ENCODE measurements around the gene A3GALT2.

The A3GALT2 gene

DNA sequence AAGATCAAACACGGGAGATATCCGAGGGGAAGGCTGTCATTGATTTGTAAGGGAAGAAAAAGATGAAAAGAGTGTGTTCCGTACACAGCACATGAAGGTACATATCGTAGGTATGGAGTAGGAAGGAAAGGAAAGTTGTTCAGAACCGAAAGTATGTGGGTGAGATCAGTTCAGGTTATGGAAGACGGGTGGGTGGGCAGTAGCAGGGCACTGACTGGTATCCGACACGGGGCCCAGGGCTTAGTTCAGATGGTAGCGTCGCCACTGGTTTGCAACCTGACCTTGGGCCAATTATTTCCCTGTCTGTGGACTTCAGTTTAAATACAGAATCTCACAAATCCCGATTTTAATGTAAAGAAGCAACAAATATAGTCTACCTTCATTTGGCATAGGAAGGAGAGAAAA is 27.8 kb upstream of the A3GALT2 start:
- H3K36me3 ChIP-seq (ENCODE audit: control insufficient read depth, insufficient read depth, low read length) = no peaks in the 10 kb centered on the region
- H3K4me1 ChIP-seq (ENCODE audit: control insufficient read depth, insufficient read depth, low read length) = peaks cover 38% of the 10 kb centered on the region
- peak overlapping the region; percentile 71 for H3K9ac ChIP-seq (ENCODE audit: low read length)
- H3K27me3 ChIP-seq (ENCODE audit: control insufficient read depth, insufficient read depth, low read length) = no peaks in the 10 kb centered on the region
- H3K27ac ChIP-seq (ENCODE audit: low read depth, low read length) = peak overlapping the region; percentile 95
- H3K4me3 ChIP-seq (ENCODE audit: low read length) = peak overlapping the region; percentile 72

DNA sequence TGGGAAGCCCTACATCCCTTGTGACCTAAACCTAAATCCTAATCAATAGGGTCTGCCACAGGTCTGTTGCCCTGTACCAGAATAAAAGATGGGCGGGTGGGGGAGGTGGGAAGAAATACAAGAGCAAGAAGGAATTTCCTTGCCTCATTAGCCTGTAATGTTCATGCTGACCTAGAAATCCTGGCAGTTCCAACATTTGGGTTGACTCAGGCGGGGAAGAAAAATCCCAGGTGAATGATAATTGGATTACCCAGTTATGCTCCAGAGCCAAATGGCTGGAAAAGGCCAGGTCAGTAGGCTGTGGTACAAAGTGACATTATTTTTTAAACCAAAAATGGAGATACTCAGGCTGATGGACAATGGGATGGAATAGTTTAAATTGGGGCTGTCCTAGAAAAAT is 27.3 kb upstream of the A3GALT2 start:
- H3K9ac ChIP-seq (ENCODE audit: low read length) = peak overlapping the region; percentile 32
- no peaks in the 10 kb centered on the region for H3K36me3 ChIP-seq (ENCODE audit: control insufficient read depth, insufficient read depth, low read length)
- peaks cover 40% of the 10 kb centered on the region for H3K4me1 ChIP-seq (ENCODE audit: control insufficient read depth, insufficient read depth, low read length)
- peak overlapping the region; percentile 95 for H3K27ac ChIP-seq (ENCODE audit: low read depth, low read length)
- H3K27me3 ChIP-seq (ENCODE audit: control insufficient read depth, insufficient read depth, low read length) = no peaks in the 10 kb centered on the region
- H3K4me3 ChIP-seq (ENCODE audit: low read length) = peak overlapping the region; percentile 72

DNA sequence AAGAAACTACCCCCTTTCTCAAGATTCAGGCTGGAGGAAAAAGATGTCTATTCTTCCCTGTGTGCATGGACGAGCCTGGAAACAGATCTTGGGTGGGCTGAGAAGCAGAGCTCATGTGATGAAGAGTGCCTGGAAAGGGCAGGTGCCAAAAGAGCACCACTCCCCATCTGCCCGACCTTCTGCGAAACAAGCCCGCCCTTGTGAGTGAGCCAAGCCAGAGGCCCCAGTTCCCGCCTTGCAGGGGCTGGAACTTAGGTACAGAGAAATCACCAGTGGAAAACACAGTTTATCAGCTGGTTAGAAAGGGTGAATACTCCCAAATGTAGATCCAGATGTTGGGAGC is 26.7 kb upstream of the A3GALT2 start:
- Histone ChIP-seq H3K36me3 (ENCODE audit: control insufficient read depth, insufficient read depth, low read length) (no peaks in the 10 kb centered on the region), H3K27me3 (ENCODE audit: control insufficient read depth, insufficient read depth, low read length) (no peaks in the 10 kb centered on the region), H3K9ac (ENCODE audit: low read length) (no peak overlapping the region), H3K4me3 (ENCODE audit: low read length) (peak overlapping the region; percentile 72), H3K4me1 (ENCODE audit: control insufficient read depth, insufficient read depth, low read length) (peaks cover 44% of the 10 kb centered on the region), H3K27ac (ENCODE audit: low read depth, low read length) (peak overlapping the region; percentile 95)

DNA sequence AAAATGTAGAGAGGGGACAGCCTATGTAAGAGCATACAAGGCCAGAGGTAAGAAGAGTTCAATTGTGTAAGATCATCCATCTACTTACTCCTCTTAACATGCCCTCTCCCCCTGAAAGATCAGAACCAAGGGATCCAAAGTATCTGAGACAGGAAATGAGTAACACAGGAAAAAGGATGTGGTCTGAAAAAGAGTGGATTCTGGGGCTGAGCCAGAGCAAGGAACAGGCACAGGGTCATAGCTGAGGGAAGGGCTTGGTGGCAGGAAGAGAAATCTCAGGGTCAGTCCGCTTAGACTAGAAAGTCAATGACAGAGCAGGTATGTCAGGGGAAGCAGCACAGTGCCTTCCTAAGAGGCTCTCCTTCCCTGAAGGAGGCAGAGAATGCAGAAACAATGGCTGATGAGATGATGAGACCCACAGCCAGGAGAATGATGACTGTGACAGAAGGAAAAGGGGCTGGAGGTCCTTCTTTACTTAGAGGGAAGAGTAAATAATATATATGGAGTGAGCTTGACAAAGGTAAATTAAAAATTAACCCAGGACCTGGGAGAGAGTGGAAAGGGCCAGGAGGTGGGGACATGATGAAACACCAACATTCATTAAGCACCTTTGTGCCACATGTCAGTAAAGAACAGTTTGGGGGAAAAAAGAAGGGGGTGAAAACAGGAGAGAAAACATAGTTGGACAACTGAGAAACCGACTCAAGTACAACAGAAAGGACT is 26.2 kb upstream of the A3GALT2 start:
- peak overlapping the region; percentile 21 for H3K9ac ChIP-seq (ENCODE audit: low read length)
- H3K4me3 ChIP-seq (ENCODE audit: low read length) = peak overlapping the region; percentile 72
- peaks cover 48% of the 10 kb centered on the region for H3K4me1 ChIP-seq (ENCODE audit: control insufficient read depth, insufficient read depth, low read length)
- H3K27ac ChIP-seq (ENCODE audit: low read depth, low read length) = peak overlapping the region; percentile 95
- H3K36me3 ChIP-seq (ENCODE audit: control insufficient read depth, insufficient read depth, low read length) = no peaks in the 10 kb centered on the region
- no peaks in the 10 kb centered on the region for H3K27me3 ChIP-seq (ENCODE audit: control insufficient read depth, insufficient read depth, low read length)

DNA sequence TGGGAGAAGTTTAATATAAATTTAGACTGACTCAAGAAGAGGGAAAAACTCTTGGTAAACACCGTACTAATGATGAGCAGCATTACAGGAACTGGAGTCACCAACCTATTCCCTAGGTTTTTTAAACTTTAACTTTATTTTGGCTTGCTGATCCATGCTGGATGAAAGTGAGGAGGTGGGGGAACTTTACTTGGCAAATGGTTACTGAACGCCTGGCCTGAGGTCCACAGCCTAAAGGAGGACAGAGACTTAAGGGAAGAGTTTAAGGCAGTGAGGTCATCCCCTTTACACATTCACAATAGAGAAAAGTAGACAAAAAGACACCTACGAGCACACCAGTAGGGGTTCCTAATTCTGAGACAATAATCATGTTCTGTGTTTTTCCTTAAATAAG is 25.6 kb upstream of the A3GALT2 start:
- Histone ChIP-seq H3K36me3 (ENCODE audit: control insufficient read depth, insufficient read depth, low read length) (no peaks in the 10 kb centered on the region), H3K9ac (ENCODE audit: low read length) (no peak overlapping the region), H3K27ac (ENCODE audit: low read depth, low read length) (peak overlapping the region; percentile 95), H3K4me3 (ENCODE audit: low read length) (peak overlapping the region; percentile 72), H3K4me1 (ENCODE audit: control insufficient read depth, insufficient read depth, low read length) (peaks cover 54% of the 10 kb centered on the region), H3K27me3 (ENCODE audit: control insufficient read depth, insufficient read depth, low read length) (no peaks in the 10 kb centered on the region)

DNA sequence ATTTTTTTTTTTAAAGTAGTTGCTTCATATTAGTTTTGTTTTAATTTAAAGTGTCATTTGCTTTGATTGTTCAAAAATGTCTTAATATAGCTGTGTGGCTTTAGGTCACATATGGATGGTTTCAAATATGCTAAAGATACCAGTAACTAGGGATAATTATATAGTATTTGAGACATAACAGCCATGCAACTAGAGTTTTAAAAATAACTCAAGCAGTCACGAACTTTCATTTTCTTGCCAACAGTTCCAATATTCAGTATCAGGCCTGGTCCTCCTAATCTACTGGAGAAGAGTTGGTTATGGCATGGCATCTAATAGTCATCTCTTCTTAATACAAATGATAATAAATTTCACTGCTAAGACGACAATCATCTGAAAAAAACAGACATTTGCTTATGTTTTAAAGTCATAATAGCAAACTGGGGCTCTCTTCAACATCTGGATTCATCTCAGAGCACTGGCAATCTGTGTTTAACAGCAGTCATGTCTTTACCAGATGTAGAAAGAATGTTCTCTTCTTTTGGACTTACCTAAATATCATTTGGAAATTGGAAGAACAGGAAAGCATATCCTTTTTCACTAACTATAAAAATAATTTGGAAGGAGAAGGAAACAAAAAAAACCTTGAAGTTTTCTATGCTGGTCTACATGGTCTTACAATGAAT is 24.1 kb upstream of the A3GALT2 start:
- Histone ChIP-seq H3K4me1 (ENCODE audit: control insufficient read depth, insufficient read depth, low read length) (peaks cover 68% of the 10 kb centered on the region), H3K27ac (ENCODE audit: low read depth, low read length) (peak overlapping the region; percentile 15), H3K9ac (ENCODE audit: low read length) (no peak overlapping the region), H3K4me3 (ENCODE audit: low read length) (no peak overlapping the region), H3K36me3 (ENCODE audit: control insufficient read depth, insufficient read depth, low read length) (no peaks in the 10 kb centered on the region), H3K27me3 (ENCODE audit: control insufficient read depth, insufficient read depth, low read length) (no peaks in the 10 kb centered on the region)

DNA sequence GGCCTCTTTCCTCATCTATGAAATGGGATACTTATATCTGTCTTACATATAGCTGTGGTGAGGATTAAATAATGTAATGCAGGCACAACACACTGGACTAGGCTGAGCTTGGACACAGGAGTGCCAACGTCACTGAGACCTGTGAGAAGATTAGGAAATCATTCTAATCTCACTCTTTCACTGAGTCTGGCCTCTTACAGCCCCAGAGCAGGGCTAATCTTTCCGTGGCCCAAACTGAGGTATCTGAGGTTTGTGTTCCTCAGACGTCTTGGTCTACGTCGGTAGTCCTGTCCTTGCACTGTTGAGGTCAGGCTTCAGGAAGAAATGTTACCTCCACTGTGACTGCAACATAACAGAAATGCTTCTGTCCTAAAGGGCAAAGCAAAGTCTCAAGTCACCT is 22.6 kb upstream of the A3GALT2 start:
- Histone ChIP-seq H3K4me1 (ENCODE audit: control insufficient read depth, insufficient read depth, low read length) (peaks cover 82% of the 10 kb centered on the region), H3K9ac (ENCODE audit: low read length) (no peak overlapping the region), H3K27ac (ENCODE audit: low read depth, low read length) (peak overlapping the region; percentile 9), H3K4me3 (ENCODE audit: low read length) (no peak overlapping the region), H3K27me3 (ENCODE audit: control insufficient read depth, insufficient read depth, low read length) (no peaks in the 10 kb centered on the region), H3K36me3 (ENCODE audit: control insufficient read depth, insufficient read depth, low read length) (no peaks in the 10 kb centered on the region)

DNA sequence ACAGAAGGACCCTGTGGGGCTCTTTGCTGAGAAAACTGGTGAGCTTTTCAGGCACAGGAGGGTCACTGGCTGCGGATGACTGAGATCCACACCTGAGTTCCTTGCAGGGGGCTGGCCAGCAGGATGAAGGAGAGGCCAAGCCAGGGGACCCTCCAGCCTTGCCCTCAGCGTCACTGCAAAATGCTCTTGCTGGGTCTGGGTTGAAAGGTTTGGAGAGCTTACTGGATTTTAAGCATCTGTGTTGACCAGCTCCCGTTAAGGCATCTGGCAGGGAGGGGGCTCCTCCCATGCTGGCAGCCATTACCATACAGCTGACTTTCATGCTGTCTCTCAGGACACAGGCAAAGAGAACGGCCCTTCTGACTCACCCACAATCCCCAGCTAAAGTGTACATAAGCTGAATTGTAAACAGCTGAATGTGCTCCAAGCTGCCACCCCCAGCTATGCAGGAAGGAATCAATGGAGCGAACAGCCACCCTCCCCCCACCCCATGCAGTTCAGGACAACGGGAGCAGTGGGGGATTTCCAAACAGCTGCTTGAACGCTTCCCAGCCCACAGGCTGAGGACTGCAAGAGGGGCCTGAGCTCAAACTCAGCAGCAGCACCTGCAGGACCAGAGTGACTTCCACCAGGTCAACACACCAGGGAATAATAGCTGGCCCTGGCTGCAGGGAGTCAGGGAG is 21.3 kb upstream of the A3GALT2 start:
- H3K4me3 ChIP-seq (ENCODE audit: low read length) = peak overlapping the region; percentile 24
- H3K27ac ChIP-seq (ENCODE audit: low read depth, low read length) = peak overlapping the region; percentile 73
- H3K4me1 ChIP-seq (ENCODE audit: control insufficient read depth, insufficient read depth, low read length) = peaks cover 79% of the 10 kb centered on the region
- H3K27me3 ChIP-seq (ENCODE audit: control insufficient read depth, insufficient read depth, low read length) = no peaks in the 10 kb centered on the region
- no peaks in the 10 kb centered on the region for H3K36me3 ChIP-seq (ENCODE audit: control insufficient read depth, insufficient read depth, low read length)
- no peak overlapping the region for H3K9ac ChIP-seq (ENCODE audit: low read length)

DNA sequence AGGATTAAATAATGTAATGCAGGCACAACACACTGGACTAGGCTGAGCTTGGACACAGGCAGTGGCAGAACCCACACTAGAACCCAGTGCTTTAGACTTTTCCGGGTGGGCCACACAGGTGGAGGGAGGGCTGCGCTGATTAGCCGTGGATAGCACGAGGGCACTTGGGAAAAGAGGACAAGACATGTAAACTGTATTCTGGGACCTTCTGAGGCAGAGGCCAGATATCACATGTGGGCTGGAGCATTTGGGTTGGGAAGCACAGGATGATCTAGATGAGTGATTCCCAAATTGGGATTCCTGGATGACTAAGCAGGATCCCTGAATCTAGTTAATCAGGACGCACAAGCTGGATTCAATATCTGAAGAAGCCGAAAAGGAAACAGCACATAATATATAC is 20.3 kb upstream of the A3GALT2 start:
- Histone ChIP-seq H3K36me3 (ENCODE audit: control insufficient read depth, insufficient read depth, low read length) (no peaks in the 10 kb centered on the region), H3K4me1 (ENCODE audit: control insufficient read depth, insufficient read depth, low read length) (peaks cover 74% of the 10 kb centered on the region), H3K27ac (ENCODE audit: low read depth, low read length) (peak overlapping the region; percentile 73), H3K9ac (ENCODE audit: low read length) (no peak overlapping the region), H3K4me3 (ENCODE audit: low read length) (no peak overlapping the region), H3K27me3 (ENCODE audit: control insufficient read depth, insufficient read depth, low read length) (no peaks in the 10 kb centered on the region)

DNA sequence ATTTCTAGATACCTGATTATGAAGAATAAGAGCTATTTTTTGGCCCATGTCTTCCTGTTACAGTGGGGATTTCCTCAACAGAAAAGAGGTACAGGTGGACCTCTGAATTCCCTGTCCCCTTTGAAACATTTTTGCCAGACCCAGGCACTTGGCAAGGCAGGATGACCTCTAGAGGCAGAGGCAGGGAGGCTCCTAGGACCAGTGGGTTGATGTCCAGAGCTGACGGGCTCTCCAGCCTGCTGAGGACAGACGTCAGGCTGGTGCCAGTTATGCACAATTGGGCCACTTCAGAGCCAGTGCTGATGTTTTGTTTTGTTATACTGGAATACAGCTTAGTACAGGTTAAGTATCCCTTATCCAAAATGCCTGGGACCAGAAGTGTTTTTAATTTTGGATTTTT is 18.5 kb upstream of the A3GALT2 start:
- Histone ChIP-seq H3K36me3 (ENCODE audit: control insufficient read depth, insufficient read depth, low read length) (no peaks in the 10 kb centered on the region), H3K4me1 (ENCODE audit: control insufficient read depth, insufficient read depth, low read length) (peaks cover 72% of the 10 kb centered on the region), H3K9ac (ENCODE audit: low read length) (no peak overlapping the region), H3K27me3 (ENCODE audit: control insufficient read depth, insufficient read depth, low read length) (no peaks in the 10 kb centered on the region), H3K4me3 (ENCODE audit: low read length) (no peak overlapping the region), H3K27ac (ENCODE audit: low read depth, low read length) (peak overlapping the region; percentile 79)

DNA sequence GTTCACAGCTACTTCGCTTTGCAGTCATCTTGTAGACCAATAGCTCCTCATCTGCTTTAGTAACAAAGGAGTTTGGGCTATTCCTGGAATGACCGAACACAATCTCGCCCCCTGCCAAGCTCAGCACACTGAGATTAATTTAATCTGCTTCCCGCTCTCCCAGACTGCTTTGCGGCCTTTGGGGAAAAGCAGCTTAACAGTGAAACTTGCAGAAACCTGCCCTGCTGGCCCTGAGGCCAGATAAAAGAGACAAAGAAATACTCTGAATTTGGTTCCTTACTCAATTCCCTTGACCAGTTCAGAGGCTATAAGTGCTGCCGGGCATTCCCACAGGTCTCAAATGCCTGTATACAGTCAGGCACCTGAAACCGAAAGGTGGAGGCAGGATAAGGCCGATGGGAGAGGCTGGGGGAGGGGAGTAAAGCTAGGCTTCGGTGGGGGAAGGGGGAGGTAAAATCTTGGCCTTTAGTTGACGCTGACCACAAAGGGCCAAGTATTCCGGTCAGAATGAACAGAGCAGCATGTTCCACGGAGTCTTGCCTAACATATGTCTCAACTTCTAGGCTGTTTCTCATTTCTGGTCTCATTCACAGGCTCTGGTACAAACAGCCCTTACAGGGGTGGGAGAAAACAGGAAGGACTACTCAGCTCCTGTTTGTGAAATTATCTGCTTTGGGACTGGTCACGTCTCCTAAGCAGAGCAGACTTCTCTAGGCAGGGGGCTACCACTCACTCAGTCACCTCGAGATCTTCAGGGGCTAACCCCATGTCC is 17.7 kb upstream of the A3GALT2 start:
- Histone ChIP-seq H3K9ac (ENCODE audit: low read length) (no peak overlapping the region), H3K36me3 (ENCODE audit: control insufficient read depth, insufficient read depth, low read length) (no peaks in the 10 kb centered on the region), H3K4me1 (ENCODE audit: control insufficient read depth, insufficient read depth, low read length) (peaks cover 70% of the 10 kb centered on the region)

DNA sequence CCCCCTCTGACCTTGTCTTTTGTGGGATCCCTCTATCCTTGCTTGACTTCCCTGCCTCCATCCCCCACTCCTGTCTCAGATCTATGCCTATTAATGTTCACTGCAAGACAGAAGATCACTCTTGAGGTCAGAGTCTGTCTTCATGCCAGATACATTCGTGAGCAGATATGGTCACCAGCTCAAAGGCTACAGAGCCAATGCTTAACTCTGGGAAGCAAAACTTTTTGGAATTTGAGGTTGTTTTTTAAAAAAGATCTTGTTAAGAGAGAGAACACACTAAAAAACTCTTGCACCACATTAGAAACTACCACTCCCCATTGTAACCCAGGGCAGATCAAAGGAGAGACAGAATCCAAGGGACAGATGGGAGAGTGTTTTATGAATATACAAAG is 17.1 kb upstream of the A3GALT2 start:
- H3K36me3 ChIP-seq (ENCODE audit: control insufficient read depth, insufficient read depth, low read length) = peaks cover 3% of the 10 kb centered on the region
- peak overlapping the region; percentile 34 for H3K4me3 ChIP-seq (ENCODE audit: low read length)
- peak overlapping the region; percentile 79 for H3K27ac ChIP-seq (ENCODE audit: low read depth, low read length)
- H3K9ac ChIP-seq (ENCODE audit: low read length) = no peak overlapping the region
- no peaks in the 10 kb centered on the region for H3K27me3 ChIP-seq (ENCODE audit: control insufficient read depth, insufficient read depth, low read length)
- peaks cover 74% of the 10 kb centered on the region for H3K4me1 ChIP-seq (ENCODE audit: control insufficient read depth, insufficient read depth, low read length)

More for the DNA sequence above, 17.7 kb upstream of the A3GALT2 start:
- H3K27ac ChIP-seq (ENCODE audit: low read depth, low read length) = peak overlapping the region; percentile 79
- no peaks in the 10 kb centered on the region for H3K27me3 ChIP-seq (ENCODE audit: control insufficient read depth, insufficient read depth, low read length)
- peak overlapping the region; percentile 34 for H3K4me3 ChIP-seq (ENCODE audit: low read length)

Data from rectal smooth muscle tissue (tissue), 1 donor.